ENCODE results near the gene RAB5IF.
"Not testable (repeated sequence)": the region's sequence is repeated elsewhere in the genome, so short reads cannot be mapped to it uniquely, and the experiment has no call there.

RAB5IF gene

DNA sequence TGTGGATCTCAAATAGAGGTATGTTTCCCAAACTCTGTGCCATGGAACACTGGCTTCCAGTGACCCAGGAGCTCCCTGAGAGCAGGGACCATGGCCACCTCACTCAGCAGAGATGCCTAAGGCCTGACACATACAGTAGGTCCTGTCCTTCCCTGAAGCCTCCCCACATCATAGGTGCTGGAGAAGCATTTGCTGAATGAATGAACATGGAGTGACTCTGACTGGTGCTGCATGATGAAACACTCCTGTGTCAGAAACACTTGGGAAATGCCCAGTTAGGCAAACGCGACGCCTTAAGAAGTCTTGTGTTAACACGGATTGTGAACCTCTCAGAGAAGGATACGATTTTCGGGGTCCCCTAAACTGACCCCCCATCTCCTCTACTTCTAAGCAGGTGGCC is 26.1 kb downstream of the RAB5IF start:
- DNase-seq, result no peak

DNA sequence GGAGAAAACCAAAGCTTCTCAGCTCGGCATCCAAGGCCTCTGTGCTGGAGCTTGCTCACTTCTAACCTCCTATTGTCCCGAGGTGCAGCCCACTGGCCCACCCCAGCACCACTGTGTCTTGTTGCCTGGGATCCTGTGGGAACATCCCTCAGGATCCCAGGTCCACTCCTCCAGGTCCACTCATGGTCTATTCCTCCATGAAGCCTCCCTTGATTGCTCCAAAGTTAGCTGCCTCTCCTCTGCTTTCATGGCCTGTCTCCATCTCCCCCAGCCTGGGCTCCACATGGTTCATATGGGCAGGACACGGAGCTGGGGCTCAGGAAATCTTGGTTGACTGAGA is 26.5 kb downstream of the RAB5IF start:
- no peak for DNase-seq

DNA sequence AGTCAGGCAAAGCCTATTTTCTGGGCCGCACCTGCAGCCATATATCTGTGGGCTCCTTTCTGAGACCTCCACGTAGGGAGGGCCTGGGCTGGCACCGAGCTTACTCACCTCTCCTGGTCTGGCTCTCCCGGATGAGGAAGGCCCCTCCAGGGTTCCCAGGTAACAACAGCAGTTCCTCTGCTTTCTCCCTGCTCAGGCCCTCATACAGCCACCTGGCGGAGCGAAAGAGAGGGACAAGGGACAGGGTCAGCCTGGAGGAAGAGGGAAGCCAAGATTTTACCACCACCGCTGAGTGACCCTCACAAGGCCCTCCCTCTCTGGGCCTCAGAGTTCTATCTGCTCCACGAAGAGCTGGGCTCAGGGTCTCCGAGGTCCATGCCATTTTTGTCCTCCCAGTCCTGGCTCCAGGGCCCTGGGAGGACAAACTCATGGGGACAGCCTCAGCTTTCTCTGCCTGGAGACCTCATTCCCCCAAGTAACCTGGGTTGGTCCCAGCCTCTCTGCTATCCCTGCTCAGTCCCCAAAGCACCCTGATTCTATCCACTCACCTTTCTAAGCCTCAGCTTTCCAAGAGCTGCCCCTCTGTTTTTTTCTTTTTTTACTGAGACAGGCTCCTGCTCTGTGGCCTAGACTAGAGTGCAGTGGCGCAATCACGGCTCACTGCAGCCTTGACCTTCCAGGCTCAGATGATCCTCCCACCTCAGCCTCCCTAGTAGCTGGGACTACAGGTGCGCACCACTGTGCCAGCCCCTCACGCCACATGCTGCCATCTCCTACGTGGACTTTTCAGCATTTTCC is 27.1 kb downstream of the RAB5IF start:
- no peak for DNase-seq

DNA sequence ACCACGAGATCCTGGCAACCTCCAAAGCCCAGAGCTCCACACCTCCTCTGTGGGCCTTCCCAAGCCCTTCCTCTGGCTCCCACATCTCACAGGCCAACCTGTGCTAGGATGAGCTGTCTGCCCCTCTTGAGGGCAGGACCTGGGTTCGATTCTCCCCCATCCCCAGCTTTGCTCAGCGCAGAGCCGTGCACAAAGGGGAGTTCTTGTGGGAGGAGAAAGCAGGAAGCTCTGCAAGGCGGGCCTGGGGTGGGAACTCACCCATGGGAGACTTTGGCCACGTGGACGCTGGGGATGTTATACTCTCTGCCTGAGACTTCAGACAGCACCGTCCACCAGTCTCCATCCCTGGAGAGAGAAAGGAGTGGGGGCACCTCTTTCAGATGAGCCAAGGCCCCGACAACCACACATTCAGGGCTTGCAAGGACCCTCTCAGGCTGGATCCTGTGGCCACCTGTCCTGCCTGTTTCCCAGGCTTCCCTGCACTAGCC is 27.8 kb downstream of the RAB5IF start:
- DNase-seq, result no peak

DNA sequence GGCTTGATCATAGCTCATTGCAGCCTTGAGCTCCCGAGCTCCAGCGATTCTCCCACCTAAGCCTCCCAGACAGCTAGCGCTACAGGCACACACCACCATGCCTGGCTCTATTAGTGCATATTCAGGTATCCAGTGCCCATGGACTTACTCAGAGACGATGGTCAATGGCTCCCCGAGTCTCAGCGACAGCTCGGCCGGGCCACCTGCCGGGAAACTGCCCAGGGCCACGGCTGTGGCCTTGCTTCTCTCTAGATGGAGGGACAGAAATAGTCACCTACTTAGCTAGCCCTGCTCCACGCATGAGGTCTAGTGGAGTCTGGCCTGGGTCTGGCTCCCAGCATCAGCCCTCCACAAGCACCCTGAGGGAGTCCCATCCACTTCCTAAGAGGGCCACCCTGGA is 28.8 kb downstream of the RAB5IF start:
- DNase-seq, result no peak

DNA sequence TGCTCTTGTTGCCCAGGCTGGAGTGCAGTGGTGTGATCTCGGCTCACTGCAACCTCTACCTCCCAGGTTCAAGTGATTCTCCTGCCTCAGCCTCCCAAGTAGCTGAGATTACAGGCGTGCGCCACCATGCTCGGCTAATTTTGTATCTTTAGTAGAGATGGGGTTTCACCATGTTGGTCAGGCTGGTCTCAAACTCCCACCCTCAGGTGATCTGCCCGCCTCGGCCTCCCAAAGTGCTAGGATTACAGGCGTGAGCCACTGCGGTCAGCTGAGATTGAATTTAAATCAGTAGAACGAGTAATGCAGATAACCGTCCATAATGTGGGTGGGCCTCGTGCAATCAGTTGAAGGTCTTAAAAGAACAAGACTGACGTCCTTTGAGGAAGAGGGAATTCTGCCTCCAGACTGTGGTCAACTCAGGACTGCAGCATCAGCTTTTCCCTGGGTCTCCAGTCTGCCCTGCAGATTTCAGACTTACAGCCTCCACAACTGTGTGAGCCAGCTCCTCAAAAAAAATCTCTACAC is 33.4 kb downstream of the RAB5IF start:
- not testable (repeated sequence) for DNase-seq

DNA sequence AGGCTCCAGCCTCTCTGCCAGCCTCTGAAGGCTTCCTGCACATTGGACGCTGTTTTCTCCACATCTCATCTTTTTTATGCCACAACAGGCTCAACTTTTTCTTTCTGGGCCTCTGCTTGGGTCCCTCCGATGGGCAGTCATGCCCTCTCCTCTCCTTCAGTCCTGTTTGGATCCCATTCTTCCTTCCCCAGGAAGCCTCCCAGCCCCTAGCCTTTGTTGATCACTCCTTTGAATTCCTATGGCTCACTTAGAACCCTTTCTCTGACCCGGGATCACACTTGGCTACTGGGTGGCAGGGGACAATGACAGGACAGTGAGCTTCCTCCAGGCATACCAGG is 35.9 kb downstream of the RAB5IF start:
- no peak for DNase-seq

DNA sequence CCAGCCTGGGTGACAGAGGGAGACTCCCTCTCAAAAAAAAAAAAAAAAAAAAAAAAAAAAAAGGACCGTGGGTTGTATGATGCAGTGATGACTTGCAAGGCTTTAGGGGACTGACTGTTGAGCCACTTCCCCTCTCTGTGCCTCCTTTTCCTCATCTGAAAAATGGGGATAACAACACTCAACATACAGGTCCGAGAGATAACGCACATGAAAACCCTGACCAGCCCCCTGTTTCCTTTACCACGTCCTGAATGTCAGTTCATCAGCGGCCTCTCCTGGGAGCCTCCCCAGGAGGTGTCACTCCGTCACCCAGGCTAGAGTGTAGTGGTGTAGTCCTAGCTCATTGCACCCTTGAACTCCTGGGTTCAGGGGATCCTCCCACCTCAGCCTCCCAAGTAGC is 36.6 kb downstream of the RAB5IF start:
- DNase-seq, result no peak

DNA sequence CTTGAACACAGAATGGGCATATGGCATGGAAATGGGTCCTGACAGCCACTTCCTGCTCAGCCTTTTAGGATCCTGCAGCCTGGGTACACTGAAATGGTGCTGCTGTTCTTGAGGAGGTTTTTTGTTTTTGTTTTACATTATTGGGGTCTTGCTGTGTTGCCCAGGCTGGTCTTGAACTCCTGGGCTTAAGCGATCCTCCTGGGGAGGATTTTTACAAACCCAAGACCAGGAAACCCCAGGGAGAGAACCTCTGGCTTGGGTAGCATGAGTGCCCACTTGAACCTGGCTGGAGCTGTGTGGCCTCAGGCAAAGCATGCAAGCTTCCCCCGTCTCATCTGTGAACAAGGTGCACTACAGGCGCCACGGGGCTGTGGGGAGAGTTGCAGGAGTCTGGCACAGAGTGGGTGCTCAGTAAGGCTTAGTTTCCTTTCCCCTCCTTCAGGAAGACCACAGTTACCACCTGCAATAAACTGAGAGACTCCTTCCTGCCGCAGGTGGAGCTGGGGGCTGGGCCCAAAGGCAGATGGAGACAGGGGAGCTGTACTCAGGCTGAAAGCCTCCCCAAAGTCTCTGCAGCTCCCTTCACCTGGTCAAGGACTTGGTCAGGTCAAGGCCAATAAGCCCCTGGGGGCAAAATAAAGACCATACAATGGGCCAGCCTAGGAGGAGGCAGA is 38.6 kb downstream of the RAB5IF start:
- DNase-seq, result no peak

DNA sequence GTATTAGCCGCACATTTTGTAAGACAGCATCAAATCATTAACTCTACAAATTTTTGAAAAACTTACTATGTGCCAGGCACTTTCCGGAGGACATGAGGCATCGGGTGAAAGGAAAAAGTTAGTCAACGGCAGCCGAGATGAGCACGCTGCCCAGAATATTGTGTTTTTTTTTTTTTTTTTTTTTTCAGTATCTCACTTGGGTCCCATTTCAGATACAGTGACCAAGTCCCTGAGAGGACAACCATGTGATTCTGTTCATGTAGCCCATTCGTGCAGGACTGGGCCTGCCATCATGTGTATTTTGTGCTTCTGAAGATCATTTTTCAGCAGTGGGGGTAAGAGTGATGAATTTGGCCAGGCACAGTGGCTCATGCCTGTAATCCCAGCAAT is 39.1 kb downstream of the RAB5IF start:
- DNase-seq, result no peak

DNA sequence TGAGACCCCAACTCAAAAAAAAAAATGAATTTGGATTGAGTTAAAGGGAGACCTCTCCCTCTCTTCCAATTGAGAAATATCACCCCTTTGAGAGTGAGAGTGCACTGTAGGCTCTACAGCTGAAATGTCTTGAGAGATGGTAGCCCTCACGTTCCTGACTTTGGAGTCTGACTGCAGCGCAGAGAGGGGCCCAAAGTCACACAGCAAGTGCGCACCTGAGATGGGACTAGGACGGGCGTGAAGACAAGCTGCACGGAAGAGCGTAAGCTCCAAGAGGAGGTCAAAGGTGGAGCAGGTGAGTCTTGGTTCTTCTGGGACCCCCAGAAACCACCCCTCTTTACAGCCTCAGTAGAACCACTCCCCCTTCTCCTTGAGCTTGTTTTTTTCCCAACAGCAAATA is 39.8 kb downstream of the RAB5IF start:
- DNase-seq, result no peak

DNA sequence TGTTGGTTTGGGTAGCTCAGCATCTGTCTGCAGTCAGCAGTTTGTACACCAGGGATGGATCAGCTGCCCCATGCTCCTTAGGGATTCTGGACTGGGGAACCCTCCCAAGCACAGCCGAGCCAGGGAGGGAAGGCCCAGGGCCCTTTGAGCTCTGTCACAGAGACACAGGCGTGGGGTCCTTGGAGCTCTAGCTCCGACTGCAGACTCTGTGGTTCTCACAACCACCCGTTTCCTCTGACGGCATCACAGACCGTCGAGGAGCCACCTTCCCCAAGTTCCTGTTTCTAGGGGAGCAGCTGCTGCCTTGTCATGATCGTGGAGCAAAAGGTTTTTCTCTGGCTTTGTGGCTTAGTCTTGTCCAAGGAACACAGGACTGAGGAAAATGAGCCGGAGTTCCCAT is 40.4 kb downstream of the RAB5IF start, which contains the start of gene SLA2:
SLA2 (minus strand) TSS at position 199 of the 400 bp plus-strand sequence. CDS start 4,861 bp downstream, outside the sequence.
- DNase-seq, result peak; percentile 41

DNA sequence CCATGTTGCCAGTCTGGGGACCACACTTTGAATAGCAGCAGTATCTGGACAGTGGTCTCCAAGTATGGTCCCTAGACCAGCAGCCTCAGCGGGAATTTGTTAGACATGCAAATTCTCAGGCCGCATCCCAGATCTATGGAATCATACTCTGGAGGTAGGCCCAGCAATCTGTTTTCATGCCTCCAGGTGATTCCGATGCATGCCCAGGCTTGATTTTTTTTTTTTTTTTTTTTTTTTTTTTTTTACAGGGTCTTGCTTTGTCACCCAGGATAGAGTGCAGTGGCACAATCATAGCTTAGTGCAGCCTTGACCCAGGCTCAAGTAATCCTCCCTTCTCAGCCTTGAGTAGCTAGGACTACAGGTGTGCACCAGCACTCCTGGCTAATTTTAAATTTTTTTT is 41.1 kb downstream of the RAB5IF start:
- DNase-seq, result no peak

DNA sequence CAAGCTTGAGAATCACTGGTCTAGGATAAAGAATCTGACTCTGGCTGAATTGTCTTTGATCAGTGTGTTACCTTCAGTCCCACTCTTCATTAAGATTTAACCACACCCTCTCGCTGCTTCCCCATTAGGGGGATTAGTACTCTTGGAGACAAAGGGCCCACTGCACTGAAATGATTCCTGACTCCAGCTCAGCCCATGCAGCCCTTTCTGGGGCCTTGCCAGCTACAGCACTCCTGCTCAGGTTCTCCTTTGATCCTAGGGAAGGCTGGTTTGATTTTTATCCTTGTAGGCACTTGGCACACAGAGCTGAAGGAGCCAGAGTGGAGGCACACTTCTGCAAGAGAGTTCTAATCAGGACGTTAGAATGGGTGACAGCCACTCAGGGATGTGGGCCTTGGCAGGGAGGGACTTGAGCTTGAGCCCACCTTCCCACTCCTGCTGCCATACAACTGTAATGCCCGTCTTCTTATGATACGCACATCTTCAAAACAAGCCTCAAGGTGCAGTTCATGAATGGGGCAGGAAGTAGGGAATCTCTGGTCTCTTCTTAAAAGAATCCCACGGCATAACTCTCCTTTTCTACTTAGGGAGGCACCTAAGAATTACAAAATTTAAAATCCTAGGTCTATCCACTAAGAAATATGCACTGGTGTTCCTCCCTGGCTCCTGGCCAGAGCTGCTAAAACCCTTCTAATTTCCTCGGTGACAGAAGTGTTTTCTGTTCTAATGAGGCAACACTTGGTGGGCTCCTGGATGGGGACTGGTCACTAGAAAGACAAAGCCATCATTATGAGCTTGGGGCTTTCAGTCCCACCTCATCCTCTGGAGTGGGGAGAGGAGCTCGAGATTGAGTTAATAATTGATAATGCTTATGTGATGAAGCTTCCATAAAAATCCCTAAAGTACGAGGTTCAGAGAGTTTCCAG is 41.9 kb downstream of the RAB5IF start:
- no peak for DNase-seq

DNA sequence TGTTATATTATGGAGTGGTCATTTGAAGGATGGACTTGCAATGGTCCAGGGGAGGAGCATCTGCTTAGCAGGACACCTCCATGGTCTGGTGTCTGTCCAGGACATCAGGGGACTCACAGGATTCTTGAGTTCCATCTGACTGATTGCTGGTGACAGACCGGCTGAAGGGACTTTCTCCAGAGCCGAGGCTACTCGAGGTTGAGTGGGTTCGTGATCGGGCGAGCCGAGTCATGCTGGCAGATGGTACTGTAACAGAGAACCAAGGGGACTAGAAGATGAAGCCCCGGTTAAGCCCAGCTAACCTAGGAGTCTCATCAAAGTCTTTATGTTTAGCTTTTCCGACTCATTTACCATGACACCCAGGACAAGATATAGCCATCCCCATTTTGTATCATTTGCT is 47.9 kb downstream of the RAB5IF start:
- DNase-seq, result no peak

DNA sequence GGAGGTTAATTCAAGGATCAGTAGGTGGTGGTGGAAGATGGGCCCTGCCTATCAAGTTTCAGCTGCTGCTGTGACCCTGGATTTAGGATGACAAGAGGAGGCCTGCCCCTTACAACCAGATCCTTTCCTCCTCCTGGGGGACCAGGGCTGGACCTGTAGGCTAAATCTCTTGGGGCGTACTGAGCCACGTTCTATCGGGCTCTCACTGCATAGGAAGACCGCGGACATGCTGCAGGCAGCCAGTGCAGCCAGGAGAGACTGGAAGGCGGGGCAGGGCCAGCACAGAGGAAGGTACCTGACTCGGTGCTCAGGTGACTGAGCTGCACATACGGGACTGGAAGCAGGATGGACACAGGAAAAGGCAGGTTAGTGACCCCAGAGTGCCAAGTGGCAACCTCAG is 48.9 kb downstream of the RAB5IF start:
- no peak for DNase-seq

DNA sequence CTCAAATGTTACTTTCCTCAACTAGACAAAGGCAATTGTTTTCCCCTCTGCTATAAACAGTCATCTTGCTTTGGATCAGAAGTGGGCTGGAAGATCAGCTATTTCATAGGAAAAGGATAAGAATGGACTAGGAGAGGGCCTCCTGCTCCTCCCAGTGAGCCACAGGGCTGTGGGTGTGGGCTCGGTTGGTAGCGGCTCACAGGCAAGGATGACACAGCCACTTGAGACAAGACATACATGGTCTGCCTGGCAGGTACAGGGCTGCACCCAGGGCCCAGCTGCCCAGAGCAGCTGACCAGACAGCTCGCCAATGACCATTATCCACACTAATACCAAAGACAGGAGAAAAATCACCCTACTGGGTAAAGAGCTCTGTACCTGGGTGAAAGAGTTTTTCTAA is 49.4 kb downstream of the RAB5IF start:
- no peak for DNase-seq

DNA sequence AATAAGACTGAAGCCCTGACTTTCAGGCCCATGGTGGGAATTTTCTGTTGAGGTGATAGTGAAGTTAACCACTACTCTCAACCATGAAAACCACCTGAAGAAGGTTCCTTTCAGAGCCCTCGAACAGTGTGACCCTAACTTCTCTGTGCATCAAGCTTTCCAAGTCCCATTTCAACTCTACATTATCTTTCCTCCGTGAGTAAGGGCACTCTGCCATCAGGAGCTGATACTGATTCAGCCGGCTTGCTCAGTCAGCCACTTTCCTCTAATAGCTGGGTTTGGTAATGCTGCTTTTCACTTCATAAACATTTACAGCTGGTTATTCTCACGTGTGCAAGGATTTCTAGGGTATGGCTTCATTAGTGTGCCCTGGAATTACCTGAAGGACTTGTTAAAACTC is 51.2 kb downstream of the RAB5IF start:
- no peak for DNase-seq

DNA sequence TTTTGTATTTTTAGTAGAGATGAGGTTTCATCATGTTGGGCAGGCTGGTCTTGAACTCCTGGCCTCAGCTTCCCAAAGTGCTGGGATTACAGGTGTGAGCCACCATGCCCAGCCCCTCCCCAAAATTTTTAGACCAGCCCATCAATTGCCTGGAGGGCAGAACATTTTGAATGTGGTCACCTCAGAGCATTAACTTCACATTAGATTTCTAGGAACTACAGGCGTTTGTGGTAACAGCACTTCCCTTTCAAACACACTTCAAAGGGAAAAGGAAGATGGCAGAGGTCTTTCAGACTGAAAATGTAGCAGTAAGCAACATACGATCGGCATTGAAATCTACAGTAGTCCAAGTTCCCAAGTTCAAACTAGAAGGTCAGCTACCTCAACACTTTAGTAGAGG is 52.7 kb downstream of the RAB5IF start:
- peak; percentile 88 for DNase-seq

Measured in OCI-M1 (cell line).